ENCODE measurements around the gene BRWD1.

GRCh38 chr21:39340687-39341086, 27.3 kb upstream of the BRWD1 start:
- no peak for TF ChIP-seq RAD21 (conservative IDR thresholded peaks at IDR 0.05 in 1 of 2, IDR thresholded peaks at IDR 0.05 in 1 of 2)
- TF ChIP-seq CTCF (IDR thresholded peaks at IDR 0.05): no peak

Measured in A549 (cell line).